Activated gamma-delta T cell treated with anti-CD3 and anti-CD28 coated beads, Interleukin-2, amount 50 U/mL, for 16 hours (primary cell): ENCODE results near the gene RARB.

Experiments
- DNase-seq: peaks from one replicate; pipeline ENCODE4 v3.0.0-alpha.2; 2020; ENCODE audit warnings: low read depth

The RARB gene

GRCh38 chr3:25427942-25428788 lies at the start of gene RARB:
Gene RARB, plus strand, starts transcription at chr3:25428263. Its CDS starts 469 bp downstream, at chr3:25428732.
- DNase-seq: no peak

GRCh38 chr3:25378786-25379311 lies 49.2 kb upstream of the RARB start:
- no peak for DNase-seq

GRCh38 chr3:25380222-25380739 lies 47.8 kb upstream of the RARB start:
- DNase-seq: no peak

GRCh38 chr3:25381083-25381482 lies 47.0 kb upstream of the RARB start:
- DNase-seq: no peak

GRCh38 chr3:25384471-25384870 lies 43.6 kb upstream of the RARB start:
- no peak for DNase-seq

GRCh38 chr3:25385807-25386460 lies 42.1 kb upstream of the RARB start:
- DNase-seq: no peak

- no peak for DNase-seq
Measured at GRCh38 chr3:25386686-25387255, 41.3 kb upstream of the RARB start.

GRCh38 chr3:25390605-25391004 lies 37.5 kb upstream of the RARB start:
- no peak for DNase-seq

- DNase-seq: no peak
Measured at GRCh38 chr3:25396251-25396650, 31.8 kb upstream of the RARB start.

- DNase-seq: no peak
Measured at GRCh38 chr3:25396686-25397085, 31.4 kb upstream of the RARB start.

- no peak for DNase-seq
Measured at GRCh38 chr3:25397150-25397549, 30.9 kb upstream of the RARB start.

GRCh38 chr3:25400587-25400986 lies 27.5 kb upstream of the RARB start:
- no peak for DNase-seq

GRCh38 chr3:25403968-25404367 lies 24.1 kb upstream of the RARB start:
- no peak for DNase-seq

- DNase-seq: no peak
Measured at GRCh38 chr3:25404569-25404968, 23.5 kb upstream of the RARB start.

- DNase-seq: no peak
Measured at GRCh38 chr3:25405335-25405734, 22.7 kb upstream of the RARB start.

GRCh38 chr3:25410703-25411102 lies 17.4 kb upstream of the RARB start:
- no peak for DNase-seq

GRCh38 chr3:25412269-25412668 lies 15.8 kb upstream of the RARB start:
- no peak for DNase-seq

- DNase-seq: no peak
Measured at GRCh38 chr3:25416176-25416575, 11.9 kb upstream of the RARB start.

- no peak for DNase-seq
Measured at GRCh38 chr3:25418596-25418995, 9.5 kb upstream of the RARB start.

GRCh38 chr3:25419251-25419650 lies 8.8 kb upstream of the RARB start:
- no peak for DNase-seq

GRCh38 chr3:25420147-25420546 lies 7.9 kb upstream of the RARB start:
- no peak for DNase-seq

- DNase-seq: no peak
Measured at GRCh38 chr3:25420885-25421284, 7.2 kb upstream of the RARB start.

GRCh38 chr3:25421747-25422146 lies 6.3 kb upstream of the RARB start:
- DNase-seq: no peak
